MM.1S (cell line): Measurements from ENCODE around the gene RIC1.

Source experiments
- CTCF ChIP-seq: fragments of 300-600 bp; sonication (generic); IDR thresholded peaks from 2 replicates; pipeline ENCODE4 v1.5.1; 2016; ENCODE audit warnings: antibody characterized with exemption, low read length, mixed read lengths
- EZH2 ChIP-seq: fragments of 300-600 bp; sonication (generic); optimal IDR thresholded peaks from 2 replicates; pipeline ENCODE3; 2017; ENCODE audit warnings: low read depth, mild to moderate bottlenecking, antibody characterized with exemption, low read length, mixed read lengths
- EZH2phosphoT487 ChIP-seq: fragments of 300-600 bp; sonication (generic); IDR thresholded peaks from 2 replicates; pipeline ENCODE4 v1.6.1; 2018; ENCODE audit warnings: antibody characterized with exemption, low read length

DNA sequence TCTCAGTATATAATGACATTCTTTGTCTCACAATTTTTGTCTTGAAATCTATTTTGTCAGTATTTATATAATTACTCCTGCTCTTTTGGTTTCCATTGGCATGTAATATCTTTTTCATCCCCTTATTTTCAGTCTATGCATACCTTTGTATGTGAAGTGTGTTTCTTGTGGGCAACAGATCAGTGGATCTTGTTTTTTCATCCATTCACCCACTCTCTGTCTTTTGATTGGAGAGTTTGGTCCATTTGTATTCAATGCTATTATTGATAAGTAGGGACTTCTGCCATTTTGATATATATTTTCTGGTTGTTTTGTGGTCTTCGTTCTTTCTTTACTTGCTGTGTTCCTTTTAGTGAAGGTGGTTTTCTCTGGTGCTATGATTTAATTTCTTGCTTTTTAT, 10.9 kb downstream of the RIC1 start:
- TF ChIP-seq CTCF (no peak), EZH2phosphoT487 (no peak), EZH2 (no peak)
